Thoracic aorta (tissue), 2 donors: ENCODE results near the gene STX16. TPM values are rescaled to one million over a fixed set of nuclear protein-coding genes. Genes with fewer than 3 reads are reported as not detected.

Experiments
- ATAC-seq: fragments of 150-250 bp; one replicate; pipeline ENCODE4 v1.8.0; 2017; ENCODE audit warnings: low read depth; ENCODE audit not compliant: insufficient number of reproducible peaks, low FRiP score
- DNase-seq: peaks from one replicate; pipeline ENCODE4 v3.0.0-alpha.2; 2020; ENCODE audit warnings: low spot score
- H3K27ac ChIP-seq, 2 donors: fragments of 200-600 bp; sonication (generic); 1 replicate in 1 of 2; 2 replicates in 1 of 2; pipeline ENCODE4 v1.5.1; 2016; ENCODE audit warnings: mild to moderate bottlenecking in 2 of 2, moderate library complexity in 2 of 2
- H3K27me3 ChIP-seq: fragments of 200-600 bp; sonication (generic); replicated peaks from 2 replicates; pipeline ENCODE4 v1.6.0; 2016; ENCODE audit warnings: mild to moderate bottlenecking; ENCODE audit not compliant: insufficient read depth
- H3K36me3 ChIP-seq: fragments of 200-600 bp; sonication (generic); one replicate; pipeline ENCODE4 v1.5.1; 2016
- H3K4me1 ChIP-seq, 2 donors: fragments of 200-600 bp; sonication (generic); 1 replicate in 1 of 2; 2 replicates in 1 of 2; pipeline versions ENCODE4 v1.5.1 to v1.6.0; 2016; ENCODE audit warnings: low read depth in 2 of 2, mild to moderate bottlenecking in 1 of 2; ENCODE audit not compliant: control insufficient read depth in 1 of 2
- H3K4me3 ChIP-seq: fragments of 200-600 bp; sonication (generic); 2 replicates; pipeline ENCODE4 v1.5.1; 2016; ENCODE audit warnings: mild to moderate bottlenecking
- H3K9me3 ChIP-seq: fragments of 200-600 bp; sonication (generic); 2 replicates; pipeline ENCODE4 v1.5.1; 2016
- total RNA-seq, 2 donors: library from RNA; depleted of rRNA; stranded (reverse); fragments of >200 nt; gene quantifications; one replicate each; pipeline versions ENCODE4 v1.1.0 to v1.2.3, GENCODE V29; 2016
- TF ChIP-seq, protein P1 (sequence below): fragments of 200-600 bp; sonication (generic); IDR thresholded peaks from one replicate; pipeline ENCODE4 v1.5.1; 2019; ENCODE audit warnings: antibody characterized with exemption

The STX16 gene
- total RNA-seq, 2 donors from 2014 or later, result 66.3 to 109 TPM

DNA sequence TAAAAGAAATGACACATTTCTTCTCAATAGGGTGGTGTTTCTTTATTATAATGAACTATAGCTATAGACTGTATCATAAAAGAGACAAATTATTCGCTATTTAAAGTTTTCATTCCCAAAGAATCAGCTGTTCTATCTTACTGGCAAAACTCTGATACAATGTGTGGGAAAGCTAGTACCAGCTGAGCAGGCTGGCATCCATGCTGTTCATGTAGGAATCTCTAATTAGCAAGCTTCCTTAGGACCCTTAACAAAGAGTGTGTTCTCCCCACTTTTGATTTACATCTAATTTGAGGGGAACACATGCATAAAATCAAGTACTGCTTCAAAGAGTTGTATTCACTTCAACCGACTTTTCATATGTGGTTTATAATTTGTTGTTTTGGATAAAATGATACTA is 13.2 kb downstream of the STX16 start:
- H3K9me3 ChIP-seq, result no peaks in the 10 kb centered on the region
- peaks cover 9% of the 10 kb centered on the region for H3K36me3 ChIP-seq
- peaks cover 0 to 4% of the 10 kb centered on the region in 2 donors for H3K4me1 ChIP-seq
- TF ChIP-seq, protein P1, sequence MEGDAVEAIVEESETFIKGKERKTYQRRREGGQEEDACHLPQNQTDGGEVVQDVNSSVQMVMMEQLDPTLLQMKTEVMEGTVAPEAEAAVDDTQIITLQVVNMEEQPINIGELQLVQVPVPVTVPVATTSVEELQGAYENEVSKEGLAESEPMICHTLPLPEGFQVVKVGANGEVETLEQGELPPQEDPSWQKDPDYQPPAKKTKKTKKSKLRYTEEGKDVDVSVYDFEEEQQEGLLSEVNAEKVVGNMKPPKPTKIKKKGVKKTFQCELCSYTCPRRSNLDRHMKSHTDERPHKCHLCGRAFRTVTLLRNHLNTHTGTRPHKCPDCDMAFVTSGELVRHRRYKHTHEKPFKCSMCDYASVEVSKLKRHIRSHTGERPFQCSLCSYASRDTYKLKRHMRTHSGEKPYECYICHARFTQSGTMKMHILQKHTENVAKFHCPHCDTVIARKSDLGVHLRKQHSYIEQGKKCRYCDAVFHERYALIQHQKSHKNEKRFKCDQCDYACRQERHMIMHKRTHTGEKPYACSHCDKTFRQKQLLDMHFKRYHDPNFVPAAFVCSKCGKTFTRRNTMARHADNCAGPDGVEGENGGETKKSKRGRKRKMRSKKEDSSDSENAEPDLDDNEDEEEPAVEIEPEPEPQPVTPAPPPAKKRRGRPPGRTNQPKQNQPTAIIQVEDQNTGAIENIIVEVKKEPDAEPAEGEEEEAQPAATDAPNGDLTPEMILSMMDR, result no peak
- no peak for ATAC-seq
- no peaks in the 10 kb centered on the region for H3K27me3 ChIP-seq
- DNase-seq, result no peak
- no peak overlapping the region for H3K4me3 ChIP-seq
- no peak overlapping the region for H3K27ac ChIP-seq

DNA sequence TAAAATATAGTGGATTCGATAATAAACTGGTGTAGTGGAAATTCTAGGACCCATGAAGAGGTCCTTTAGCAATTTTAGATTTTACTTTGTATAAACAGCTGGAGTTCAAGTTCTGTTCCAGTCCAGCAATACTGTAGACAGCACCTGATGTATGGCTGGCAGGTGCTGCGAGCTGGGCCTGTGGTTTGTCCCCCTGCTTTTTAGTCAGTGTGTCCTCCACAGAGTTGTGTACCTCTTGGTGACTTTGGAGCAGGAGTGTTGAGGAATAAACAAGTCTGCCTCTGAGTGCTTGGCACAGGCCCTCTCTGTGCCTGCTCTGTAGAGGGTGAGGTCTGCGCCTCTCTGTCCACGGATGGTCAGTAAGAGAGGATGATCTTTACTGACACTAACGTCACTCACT is 13.8 kb downstream of the STX16 start:
- H3K36me3 ChIP-seq, result peaks cover 14% of the 10 kb centered on the region
- DNase-seq, result no peak
- H3K4me3 ChIP-seq, result no peak overlapping the region

DNA sequence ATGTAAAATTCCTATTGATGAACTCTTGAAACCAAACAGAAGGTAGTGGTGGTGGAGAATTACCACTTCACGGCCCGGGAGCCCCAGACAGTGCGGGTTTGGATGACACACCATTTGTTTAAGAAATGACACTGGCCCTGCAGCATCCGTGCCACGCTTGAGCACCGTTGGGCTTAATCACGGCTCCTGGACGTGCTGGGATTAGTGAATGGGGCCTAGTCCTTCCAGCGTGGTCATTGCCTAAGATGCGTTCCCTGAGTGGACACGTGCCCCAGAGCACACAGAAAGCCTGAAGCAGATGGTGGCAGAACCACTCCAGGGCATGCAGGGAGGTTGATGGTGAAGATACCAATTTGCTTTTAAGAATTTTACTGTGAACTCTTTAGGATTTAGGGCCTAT is 14.5 kb downstream of the STX16 start:
- H3K27me3 ChIP-seq, result no peaks in the 10 kb centered on the region
- no peak overlapping the region for H3K27ac ChIP-seq
- no peak for ATAC-seq
- H3K9me3 ChIP-seq, result no peaks in the 10 kb centered on the region
- peaks cover 21% of the 10 kb centered on the region for H3K36me3 ChIP-seq
- no peak overlapping the region for H3K4me3 ChIP-seq
- H3K4me1 ChIP-seq, result no peaks in the 10 kb centered on the region
- TF ChIP-seq, protein P1, result no peak
- DNase-seq, result no peak

More for the DNA sequence above, 13.8 kb downstream of the STX16 start:
- Histone ChIP-seq H3K9me3 (no peaks in the 10 kb centered on the region), H3K4me1 (peaks cover 0 to under 1% of the 10 kb centered on the region in 2 donors), H3K27ac (no peak overlapping the region), H3K27me3 (no peaks in the 10 kb centered on the region)
- ATAC-seq, result no peak
- TF ChIP-seq, protein P1, result no peak

DNA sequence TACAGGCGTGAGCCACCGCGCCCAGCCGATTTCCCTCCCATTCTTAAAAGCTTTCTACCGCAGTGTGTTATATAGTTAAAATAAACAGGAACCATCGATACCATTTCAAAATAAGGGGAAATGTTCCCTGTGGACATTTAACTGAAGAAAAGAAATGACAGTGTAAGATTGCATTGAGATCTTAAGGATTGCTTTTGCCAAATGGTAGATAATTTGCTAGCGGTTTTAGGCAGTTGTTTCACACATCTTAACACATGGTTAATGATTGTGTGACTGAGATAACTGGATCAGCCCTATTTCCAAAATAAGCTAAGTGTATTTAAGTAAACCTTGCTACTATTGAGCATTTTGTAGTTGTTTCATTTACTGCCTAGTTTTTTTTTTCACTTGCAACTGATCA is 15.6 kb downstream of the STX16 start:
- H3K4me1 ChIP-seq, result no peaks in the 10 kb centered on the region
- no peak overlapping the region for H3K27ac ChIP-seq
- TF ChIP-seq, protein P1, result no peak
- ATAC-seq (no peak), DNase-seq (no peak)
- H3K9me3 ChIP-seq, result no peaks in the 10 kb centered on the region
- H3K36me3 ChIP-seq, result peaks cover 26% of the 10 kb centered on the region
- no peak overlapping the region for H3K4me3 ChIP-seq
- H3K27me3 ChIP-seq, result no peaks in the 10 kb centered on the region

DNA sequence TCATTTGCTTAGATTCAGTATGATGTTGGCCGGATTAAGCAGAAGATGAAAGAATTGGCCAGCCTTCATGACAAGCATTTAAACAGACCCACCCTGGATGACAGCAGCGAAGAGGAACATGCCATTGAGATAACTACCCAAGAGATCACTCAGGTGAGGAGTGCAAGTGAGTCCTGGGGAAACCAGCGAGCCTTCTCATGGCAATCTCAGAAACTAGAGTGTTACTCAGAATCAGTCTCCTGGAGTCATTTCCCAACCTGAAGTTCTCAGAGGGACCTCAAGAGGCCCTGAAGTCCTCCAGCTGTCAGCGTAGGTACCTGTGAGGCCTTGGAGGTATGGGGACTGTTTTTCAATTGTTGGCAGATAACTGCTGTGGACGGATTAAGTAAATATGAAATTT is 16.9 kb downstream of the STX16 start:
- no peak overlapping the region for H3K4me3 ChIP-seq
- no peak for DNase-seq
- H3K4me1 ChIP-seq, result no peaks in the 10 kb centered on the region
- no peaks in the 10 kb centered on the region for H3K9me3 ChIP-seq
- H3K36me3 ChIP-seq, result peaks cover 31% of the 10 kb centered on the region
- H3K27ac ChIP-seq, result no peak overlapping the region
- no peak for ATAC-seq
- TF ChIP-seq, protein P1, result no peak
- H3K27me3 ChIP-seq, result no peaks in the 10 kb centered on the region
